Stimulated activated CD8-positive, alpha-beta memory T cell treated with anti-CD3 and anti-CD28 coated beads, Interleukin-7, amount 100 ng/mL, for 1 hour (primary cell): ENCODE measurements around the gene SV2B.

ENCODE experiments used
- DNase-seq, 2 donors: peaks; one replicate each; pipeline ENCODE4 v3.0.0-alpha.2; 2020; ENCODE audit warnings: low read depth in 2 of 2

The SV2B gene

DNA sequence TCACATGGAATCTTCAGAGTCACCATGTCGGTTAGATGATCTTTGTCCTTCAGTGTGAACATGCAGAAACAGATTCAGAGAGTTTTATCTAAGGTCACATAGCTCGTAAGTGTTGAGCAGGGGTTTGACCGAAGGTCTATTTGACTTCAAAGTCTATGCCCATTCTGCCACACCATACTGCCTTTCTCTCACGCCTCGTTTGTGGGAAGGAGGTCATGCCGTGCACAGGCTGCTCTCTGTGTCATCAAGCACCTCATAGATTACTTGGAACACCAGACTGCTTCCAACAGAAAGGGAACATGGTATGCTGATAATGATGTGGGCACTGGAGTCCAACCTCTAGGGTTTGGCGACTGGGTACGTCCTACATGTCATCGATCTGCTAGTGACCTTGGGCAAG, 128.8 kb downstream of the SV2B start:
- no peak for DNase-seq

DNA sequence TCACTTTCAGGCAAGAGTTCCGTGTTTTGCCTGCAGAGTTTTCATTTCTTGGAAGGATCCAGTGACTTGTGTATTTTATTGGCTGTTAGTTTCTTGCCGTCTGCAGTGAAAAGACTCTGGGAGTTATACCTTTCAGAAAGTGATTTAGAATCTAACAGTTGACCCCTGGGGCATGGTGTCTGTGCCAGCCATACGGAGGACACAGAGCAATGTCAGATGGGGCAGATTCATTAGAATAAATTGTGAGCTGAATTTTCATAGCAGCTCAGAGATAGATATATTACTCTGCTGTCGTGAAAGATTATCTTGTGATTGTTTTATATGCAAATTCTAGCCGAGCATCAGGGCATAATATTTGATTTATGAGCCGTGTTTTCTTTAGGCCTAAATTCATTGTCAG, 131.6 kb downstream of the SV2B start:
- no peak for DNase-seq

DNA sequence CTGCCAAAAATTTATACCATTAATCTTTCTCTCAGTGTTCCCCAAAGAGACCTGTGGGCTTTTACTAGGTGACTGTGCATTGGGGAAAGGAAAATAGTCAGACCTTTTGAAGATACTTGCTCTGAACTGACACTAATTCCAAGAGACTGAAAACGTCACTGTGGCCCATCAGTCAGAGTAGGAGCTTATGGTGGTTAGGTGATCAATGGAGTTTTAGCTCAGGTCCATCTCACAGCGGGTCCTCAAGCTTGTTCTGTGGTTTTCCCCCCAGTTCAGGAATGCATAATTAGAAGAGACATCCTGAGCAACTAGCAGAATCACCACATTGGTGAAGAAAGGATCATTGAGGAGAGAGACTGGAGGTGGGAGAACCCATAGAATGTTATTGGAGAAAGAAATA, 134.7 kb downstream of the SV2B start:
- no peak for DNase-seq

DNA sequence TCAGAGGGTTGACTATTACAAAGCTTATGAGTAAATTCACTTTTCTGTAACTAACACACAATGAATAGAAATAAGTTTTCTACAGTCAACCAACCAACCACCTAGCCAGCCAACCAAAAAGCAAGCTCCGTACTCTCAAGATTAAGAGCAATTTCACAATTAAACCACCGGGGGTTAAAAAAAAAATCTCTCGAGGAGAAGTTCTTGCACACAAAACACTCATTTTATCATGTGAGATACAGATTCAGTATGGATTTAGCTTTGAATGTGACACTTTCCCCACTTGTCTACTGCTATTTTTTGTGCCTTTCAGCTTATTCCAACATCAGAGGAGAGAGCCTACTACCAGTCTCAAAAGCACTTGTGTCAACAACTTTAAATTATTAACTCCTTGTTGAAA, 135.3 kb downstream of the SV2B start:
- DNase-seq, result no peak

DNA sequence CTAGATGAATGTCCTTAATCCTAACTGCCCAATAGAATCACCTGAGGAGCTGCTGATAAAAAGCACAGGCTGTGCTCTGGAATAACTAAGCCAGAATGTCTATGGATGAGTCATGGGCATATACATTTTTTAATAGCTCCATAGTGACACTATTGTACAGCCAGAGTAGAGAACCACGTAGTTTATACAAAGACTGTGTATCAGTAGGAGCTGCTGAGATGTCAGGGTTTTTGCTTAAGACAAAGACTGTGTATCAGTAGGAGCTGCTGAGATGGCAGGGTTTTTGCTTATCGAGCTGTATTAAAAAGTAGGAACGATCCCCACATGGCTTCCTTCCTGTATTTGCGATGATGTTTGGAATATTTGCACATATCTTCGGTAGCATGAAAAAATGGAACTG, 137.4 kb downstream of the SV2B start:
- DNase-seq, result no peak

DNA sequence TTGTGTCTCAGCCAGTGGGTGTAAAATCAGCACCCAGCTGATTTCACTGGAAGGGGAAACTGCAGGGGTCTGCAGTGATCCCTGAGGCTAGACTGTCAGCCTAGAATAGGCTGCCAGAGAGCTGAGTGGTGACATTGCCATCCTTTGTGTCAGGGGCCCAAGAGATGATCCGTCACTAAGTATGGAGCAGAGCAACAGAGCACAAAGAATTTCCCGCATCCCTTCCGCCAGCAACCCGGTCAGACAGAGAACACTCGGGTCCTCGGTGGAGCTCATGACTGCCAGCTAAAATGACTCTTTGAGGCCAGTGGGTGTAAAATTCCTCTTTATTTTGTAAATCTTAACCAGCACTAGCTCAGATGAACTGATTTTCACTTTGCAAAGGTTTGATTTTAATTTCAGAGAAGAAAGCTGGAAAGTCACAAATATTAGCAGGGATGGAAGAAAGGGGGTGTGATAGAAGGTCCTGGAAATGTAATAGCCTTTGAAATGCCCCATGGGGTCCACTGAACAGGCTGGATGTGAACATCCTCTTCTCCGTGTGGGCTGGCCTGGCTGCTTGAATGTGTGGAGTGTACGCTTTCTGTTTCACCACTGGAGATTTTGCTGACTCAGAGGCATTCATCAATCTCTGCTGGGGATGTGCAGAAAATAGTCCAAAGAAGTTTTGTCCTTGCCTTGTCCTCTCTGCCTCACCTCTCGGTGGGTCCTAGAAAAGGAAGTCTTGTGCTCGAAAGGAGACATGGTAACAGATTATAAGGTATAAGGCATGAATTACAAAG, 138.8 kb downstream of the SV2B start:
- no peak for DNase-seq

DNA sequence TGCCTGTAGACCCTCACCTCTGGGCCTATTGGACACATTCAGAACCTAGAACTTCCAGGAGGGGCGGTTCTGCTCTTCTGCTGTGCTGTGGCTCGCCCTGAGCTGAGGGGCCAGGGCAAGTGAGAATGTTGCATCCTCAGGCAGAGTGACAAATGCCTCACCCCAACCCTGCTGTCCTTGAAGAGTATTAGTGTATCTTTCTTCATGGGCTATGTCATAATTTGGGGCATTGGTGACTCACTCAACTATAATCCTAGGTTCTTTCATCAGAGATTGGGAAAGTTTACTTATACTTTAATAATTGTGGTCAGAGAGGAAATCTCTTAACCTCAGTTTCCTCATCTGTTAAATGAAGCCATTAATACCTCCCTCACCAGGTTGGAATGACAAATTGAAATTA, 143.8 kb downstream of the SV2B start:
- no peak for DNase-seq

DNA sequence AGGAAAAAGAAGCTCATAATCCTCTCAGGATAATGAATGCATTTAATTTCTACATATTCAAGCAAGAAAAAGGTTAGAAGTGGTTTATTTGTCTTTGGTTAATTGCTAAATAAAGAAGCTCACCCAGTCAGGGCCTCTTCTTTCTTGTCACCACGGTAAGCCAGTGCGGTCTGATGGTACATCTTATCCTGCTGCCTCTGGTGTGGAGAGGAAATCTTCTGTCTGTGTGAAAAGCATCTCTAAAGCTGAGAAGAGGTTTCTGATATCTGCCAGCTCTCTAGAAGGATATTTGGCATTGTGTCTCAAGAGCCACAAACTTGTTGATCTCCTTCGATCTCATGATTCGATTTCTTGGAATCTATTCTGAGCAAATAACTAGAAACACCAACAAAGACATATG, 144.9 kb downstream of the SV2B start:
- DNase-seq, result no peak

DNA sequence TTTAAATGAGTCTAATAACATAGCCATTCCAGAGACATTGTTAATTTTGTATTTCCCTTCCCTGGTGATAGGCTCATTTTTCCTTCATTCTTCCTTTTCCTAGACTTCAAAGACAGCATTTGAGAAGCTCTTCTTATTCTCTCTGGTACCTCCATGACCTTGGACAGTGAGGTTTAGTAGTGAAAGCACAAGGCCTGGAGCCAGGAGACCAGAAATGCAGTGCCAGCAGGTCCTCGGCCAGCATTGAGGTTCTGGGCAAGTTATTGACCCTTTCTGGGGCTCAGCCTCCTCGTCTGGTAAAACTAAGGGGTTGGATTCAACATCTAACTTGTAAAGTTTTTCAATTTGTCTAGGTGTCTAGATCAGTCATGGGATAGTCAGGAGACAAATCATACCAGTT, 146.9 kb downstream of the SV2B start:
- no peak for DNase-seq

DNA sequence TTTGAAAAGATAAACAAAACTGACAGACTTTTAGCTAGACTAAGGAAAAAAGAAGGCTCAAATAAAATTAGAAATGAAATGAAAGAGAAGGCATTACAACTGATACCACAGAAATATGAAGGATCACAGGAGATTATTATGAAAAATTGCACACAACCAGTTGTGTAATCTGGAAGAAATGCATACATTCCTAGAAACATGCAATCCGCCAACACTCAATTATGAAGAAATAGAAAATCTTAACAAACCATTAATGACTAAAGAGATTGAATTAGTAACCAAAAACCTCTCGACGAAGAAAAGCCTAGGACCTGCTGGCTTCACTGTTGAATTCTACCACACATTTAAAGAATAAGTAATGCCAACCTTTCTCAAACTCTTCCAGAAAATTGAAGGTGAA, 149.5 kb downstream of the SV2B start:
- no peak for DNase-seq

DNA sequence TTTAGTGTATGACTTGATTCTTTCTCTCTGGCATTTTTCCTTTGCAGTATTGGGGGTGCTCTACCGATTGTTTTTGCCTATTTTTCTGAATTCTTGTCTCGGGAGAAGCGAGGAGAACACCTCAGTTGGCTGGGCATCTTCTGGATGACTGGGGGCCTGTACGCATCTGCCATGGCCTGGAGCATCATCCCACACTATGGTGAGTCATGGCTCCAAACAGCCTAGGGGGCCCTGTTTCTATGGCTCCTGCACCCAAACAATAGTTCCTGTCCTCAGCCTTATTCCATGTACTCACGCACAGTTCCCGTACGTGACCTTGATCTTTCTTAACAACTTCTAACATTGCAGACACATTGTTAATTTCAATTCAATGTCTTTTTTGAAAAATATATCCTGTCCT, 152.3 kb downstream of the SV2B start:
- no peak for DNase-seq

DNA sequence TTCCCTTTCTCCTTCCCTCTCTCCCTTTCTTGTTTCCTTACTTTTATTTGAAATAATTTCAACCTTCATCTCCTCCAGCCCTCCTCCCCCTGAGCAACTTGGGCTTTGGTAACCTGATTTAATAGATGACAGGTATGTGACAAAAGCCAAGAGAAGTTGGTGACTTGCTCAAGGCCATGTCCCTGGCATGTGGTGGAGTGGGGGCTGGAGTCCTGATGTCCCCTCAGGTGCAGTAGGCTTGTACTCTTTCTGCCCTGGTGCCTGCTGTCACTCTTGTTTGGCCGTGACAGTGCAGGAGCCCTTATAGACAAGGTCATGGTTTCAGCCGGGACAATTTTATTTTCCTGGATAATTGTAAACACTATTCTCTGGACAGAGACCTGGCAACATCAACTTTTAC, 152.7 kb downstream of the SV2B start:
- DNase-seq, result no peak

DNA sequence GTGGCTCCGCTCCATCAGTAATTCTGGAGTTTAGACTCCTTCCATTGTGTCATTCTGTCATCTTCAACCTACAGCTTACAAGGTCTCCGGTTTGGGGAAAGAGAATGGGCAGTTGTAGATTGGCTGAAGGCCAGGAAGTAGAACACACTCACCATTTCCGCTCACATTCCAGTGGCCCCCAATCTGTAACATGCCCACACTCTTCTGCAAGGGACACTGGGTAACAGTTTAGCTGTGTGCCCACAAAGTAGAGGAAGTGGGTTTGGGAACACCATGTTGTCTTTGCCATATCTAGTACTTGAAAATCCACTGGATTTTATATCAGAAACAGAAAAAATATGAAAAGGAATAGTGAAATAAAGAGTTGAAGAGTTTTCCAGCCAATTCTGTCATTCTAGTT, 153.5 kb downstream of the SV2B start:
- DNase-seq, result no peak

DNA sequence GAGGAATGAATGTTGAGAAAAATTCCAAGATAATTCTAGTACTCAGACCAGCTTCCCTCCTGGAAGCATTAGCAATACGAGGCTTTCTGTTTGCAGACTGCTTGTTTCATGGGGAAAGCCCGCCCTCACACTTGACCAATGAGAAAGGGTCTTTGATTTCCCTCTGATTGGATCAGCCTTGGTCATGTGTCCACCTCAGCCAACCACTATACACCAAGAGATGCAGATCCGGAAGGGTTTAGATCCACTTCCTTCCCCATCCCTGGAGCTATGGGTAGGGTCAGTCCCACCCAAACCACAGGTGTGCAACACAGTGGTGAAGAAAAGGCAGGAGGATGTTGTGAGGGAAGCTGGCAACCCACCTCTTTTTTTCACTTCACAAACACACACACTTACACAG, 154.7 kb downstream of the SV2B start:
- no peak for DNase-seq

DNA sequence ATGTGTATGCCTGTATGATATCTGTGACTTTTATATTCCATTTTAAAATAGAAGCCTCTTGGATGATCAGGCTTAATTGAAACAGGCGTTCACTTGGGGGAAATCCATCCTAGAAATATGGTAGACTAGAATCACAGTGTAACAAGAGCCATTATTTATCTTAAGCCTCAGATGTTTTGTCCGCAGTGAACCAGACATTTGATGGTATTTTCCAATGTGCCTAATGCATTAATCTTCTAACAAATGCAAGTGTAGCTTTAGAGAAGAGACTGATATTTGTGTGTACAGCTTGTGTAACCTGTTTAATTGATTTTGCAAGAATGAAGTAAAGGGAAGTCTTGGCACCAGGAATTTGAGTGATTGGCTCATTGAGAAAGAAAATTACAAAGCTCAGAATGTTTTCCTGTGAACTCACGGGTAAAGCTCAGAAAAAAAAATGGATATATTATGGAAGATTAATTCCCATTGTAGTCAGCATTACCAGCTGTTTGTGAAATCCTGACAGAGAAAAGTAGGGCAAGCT, 155.7 kb downstream of the SV2B start:
- no peak for DNase-seq

DNA sequence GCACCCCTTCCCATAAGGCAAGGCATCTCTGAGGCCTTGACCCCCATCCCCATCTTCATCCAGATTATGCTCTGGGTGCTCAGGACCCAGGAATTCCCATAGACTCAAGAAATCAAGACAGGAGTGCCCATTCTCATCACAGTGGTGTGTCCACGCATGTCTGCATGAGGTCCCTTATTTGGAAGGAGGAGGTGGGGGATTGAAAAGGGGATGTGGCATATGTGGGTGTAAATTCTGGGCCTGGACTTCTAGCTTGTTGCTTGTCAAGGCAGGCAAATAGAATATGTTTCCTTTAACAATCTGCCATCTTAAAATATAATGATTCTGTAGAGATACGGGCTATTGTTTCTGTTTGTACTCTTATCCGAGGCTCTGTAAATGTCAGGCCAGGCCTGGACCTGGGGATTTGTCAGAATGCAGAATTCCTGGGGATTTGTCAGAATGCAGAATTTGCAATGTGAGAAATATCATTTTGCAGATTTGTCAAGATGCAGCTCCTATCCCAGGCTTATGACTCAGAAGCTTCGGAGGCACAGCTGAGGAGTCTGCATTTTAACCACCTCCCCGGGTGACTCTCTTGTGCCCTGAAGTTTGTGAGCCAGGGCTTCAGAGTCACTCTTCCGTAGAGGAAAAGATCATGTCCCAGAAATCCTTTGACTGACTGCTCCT, 157.8 kb downstream of the SV2B start:
- no peak for DNase-seq

DNA sequence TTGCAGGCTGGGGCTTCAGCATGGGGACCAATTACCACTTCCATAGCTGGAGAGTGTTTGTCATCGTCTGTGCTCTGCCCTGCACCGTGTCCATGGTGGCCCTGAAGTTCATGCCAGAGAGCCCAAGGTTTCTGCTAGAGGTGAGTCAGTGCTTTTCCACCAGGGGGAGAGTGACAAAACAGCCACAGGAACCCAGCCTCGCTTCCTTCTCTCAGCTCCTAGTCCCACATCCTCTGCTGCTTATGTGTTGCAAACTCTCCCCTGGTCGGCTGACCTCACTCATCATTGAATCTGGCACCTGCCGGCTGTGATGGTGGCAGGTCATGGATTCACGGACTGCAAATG, 158.3 kb downstream of the SV2B start:
- DNase-seq, result no peak

DNA sequence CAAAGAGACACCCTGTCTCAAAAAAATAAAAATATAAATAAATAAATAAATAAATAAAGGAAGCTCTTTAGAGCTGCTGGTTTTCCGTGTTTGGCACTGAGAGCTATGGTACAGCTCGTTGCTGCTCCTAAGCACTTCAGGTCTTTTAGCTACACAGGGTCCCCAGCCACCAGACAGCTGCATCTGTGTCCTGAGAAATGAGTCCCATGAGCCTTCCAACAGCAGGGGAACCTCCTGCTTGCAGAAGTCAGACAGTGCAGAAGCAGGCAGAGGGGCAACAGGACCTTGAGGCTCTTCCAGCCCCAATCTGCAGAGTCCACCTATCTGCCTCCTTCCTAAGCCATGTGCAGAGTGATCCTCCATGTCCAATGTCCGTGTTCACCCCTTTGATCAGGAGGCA, 159.0 kb downstream of the SV2B start:
- no peak for DNase-seq

DNA sequence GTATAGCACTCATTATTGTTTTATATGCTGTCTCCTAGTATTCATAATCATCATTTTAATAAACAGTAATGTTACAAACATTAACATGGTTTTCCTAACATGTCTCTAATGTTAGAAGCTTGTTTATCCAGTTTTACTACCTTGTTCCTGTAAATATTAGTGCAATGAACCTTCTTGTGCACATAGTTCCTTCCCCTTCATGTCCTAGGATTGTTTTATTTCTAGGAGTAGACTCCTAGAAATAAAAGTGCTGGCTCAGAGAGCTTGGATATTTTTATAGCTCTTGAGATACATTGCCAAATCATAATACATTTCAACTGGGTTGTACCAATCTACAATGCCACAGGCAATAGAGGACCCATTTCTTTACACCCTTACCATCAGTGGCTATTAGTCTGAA, 161.3 kb downstream of the SV2B start:
- no peak for DNase-seq

DNA sequence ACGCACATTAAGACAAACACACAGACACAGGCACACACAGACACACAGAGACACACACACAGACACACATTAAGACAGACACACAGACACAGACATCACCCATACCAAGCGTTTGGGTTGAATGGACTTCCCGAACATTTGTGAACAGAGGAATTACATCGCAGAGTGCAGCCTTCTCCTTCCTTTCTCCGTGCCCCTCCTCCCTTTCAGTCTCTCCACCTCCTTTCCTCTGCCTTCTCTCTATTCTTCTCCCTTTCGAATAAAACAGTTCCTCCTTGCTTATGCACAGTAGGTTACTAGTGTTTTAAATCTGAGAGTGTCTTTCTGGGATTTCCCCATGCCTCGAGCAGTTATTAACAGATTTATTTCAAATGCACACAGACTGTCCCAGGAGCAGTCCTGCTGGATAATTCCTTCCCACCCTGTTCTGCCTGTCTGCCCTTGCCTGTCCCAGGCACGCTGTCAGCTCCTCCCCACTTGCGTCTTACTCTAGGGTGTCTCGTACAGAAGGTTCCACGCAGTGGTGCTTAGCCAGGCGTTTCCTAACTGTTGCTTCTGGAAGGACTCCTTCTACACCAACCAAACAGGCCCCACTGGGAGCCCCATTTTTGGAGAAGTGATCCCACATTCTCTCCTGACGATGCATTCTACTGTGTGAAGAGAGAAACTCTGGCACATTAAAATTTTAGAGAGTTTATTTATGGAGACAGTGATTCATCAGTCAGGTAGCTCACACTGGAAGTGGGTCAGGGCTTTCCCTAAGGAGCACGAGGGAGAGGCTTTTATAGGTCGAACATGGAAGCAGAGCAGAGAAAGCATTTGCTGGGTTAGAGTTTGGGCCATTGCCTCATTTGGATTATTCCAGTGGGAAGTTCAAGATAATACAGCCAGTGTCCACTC, 163.8 kb downstream of the SV2B start:
- DNase-seq, result no peak

DNA sequence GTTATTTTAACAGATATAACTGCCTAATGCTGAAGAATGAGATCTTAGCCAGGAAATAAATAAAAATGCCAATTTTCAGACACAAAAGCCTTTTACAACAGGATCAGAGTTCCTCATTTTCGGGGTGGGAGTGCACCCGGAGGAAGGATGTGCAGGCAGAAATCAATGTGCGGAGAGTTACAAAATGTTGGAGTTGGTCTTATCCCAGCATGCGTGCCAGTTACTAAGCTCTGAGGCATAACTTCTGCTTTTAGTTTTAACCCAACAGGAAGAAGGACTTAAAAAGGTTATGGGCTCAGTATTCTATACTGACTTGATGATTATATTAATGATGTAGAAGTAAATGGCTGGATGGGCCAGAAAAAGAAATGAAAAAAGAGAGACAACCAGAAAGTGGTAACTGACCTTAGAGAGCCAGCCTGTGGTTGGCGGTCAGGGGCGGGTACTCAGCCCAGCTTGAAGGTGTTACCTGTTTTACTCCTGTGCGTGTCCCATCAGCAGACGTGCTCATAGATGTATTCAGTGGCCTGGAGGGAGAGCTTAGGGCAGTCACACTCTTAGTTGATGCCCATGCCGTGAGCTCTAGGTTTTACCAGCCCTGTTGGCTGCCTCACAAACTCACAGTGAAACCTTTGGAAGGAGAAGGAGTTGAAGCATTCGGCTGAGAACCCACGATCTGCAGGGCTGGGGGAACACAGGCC, 164.7 kb downstream of the SV2B start:
- no peak for DNase-seq

DNA sequence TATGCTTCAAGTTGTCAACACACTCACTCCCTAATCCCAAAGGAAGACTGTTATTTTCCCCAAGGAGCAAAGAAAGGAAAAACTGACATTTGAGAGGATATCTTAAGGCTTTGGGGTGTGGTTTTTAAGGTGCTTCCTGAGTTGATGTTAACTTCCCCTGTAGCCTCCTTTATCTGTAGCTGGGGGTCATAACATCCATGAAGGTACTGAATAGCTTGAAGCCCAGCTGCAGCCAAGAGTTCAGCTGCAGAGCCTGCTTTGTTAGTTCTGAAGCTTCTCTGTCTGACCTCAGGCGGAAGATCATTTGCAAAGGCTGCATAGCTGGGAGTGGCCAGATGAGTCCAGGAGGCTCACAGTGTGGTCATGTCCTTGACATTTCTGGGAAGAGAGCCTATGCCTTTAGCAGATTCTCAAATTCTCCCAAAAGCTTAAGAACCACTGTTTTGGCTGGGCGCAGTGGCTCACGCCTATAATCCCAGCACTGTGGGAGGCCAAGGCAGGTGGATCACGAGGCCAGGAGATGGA, 165.4 kb downstream of the SV2B start:
- no peak for DNase-seq
